Measurements from ENCODE around the gene BDH1. TPM values are rescaled to one million over a fixed set of nuclear protein-coding genes. Genes with fewer than 3 reads are reported as not detected.
"Not testable (repeated sequence)": the region's sequence is repeated elsewhere in the genome, so short reads cannot be mapped to it uniquely, and the experiment has no call there.

BDH1 gene
- total RNA-seq, 2 donors from 2014 or later: 32.5 to 49.0 TPM

GRCh38 chr3:197577366-197578074 is 21.8 kb upstream of the BDH1 start:
- Histone ChIP-seq H3K9me3 (ENCODE audit: control insufficient read depth, low read length) (peaks cover 17% of the 10 kb centered on the region), H3K36me3 (ENCODE audit: control insufficient read depth, insufficient read depth, low read length) (no peaks in the 10 kb centered on the region), H3K27me3 (ENCODE audit: control insufficient read depth, insufficient read depth, low read length, poor library complexity, severe bottlenecking) (no peaks in the 10 kb centered on the region), H3K27ac (ENCODE audit: low read depth, low read length) (no peak overlapping the region), H3K4me1 (ENCODE audit: control insufficient read depth, insufficient read depth, low read length) (peaks cover 12% of the 10 kb centered on the region), H3K4me3 (ENCODE audit: low read length) (no peak overlapping the region), H3K9ac (ENCODE audit: extremely low read depth, low read length, poor library complexity, severe bottlenecking) (no peak overlapping the region)
- Mint-ChIP-seq H3K27me3 (ENCODE audit: insufficient read depth) (no peaks in the 10 kb centered on the region), H3K36me3 (ENCODE audit: low read depth) (no peaks in the 10 kb centered on the region), H3K4me3 (no peak overlapping the region), H3K27ac (no peak overlapping the region), H3K4me1 (peaks cover 54% of the 10 kb centered on the region), H3K9me3 (peaks cover 12% of the 10 kb centered on the region)
- no peak for DNase-seq
- no peak for TF ChIP-seq CTCF (conservative IDR thresholded peaks at IDR 0.05)
- WGBS, 2 experiments (ENCODE audit: insufficient coverage in 1 of 2, insufficient read length in 1 of 2): 94 to 95% methylated on average over 5 to 13 of the region's 13 CpGs

GRCh38 chr3:197576838-197577237 is 21.1 kb upstream of the BDH1 start:
- DNase-seq: no peak
- no peak overlapping the region for H3K27ac ChIP-seq (ENCODE audit: low read depth, low read length)
- H3K36me3 Mint-ChIP-seq (ENCODE audit: low read depth): no peaks in the 10 kb centered on the region
- no peak overlapping the region for H3K4me3 ChIP-seq (ENCODE audit: low read length)
- peak overlapping the region; percentile 61 for H3K27ac Mint-ChIP-seq
- H3K9me3 ChIP-seq (ENCODE audit: control insufficient read depth, low read length): peaks cover 23% of the 10 kb centered on the region
- peaks cover 54% of the 10 kb centered on the region for H3K4me1 Mint-ChIP-seq
- TF ChIP-seq CTCF (conservative IDR thresholded peaks at IDR 0.05): no peak
- H3K4me3 Mint-ChIP-seq: no peak overlapping the region
- no peaks in the 10 kb centered on the region for H3K27me3 ChIP-seq (ENCODE audit: control insufficient read depth, insufficient read depth, low read length, poor library complexity, severe bottlenecking)
- no peak overlapping the region for H3K9ac ChIP-seq (ENCODE audit: extremely low read depth, low read length, poor library complexity, severe bottlenecking)
- H3K36me3 ChIP-seq (ENCODE audit: control insufficient read depth, insufficient read depth, low read length): no peaks in the 10 kb centered on the region
- H3K9me3 Mint-ChIP-seq: peaks cover 14% of the 10 kb centered on the region
- H3K4me1 ChIP-seq (ENCODE audit: control insufficient read depth, insufficient read depth, low read length): peaks cover 12% of the 10 kb centered on the region
- 60 to 77% methylated on average over 1 to 8 of the region's 8 CpGs for WGBS, 2 experiments (ENCODE audit: insufficient coverage in 1 of 2, insufficient read length in 1 of 2)
- no peaks in the 10 kb centered on the region for H3K27me3 Mint-ChIP-seq (ENCODE audit: insufficient read depth)

GRCh38 chr3:197575362-197575761 is 19.6 kb upstream of the BDH1 start:
- H3K27ac ChIP-seq (ENCODE audit: low read depth, low read length): no peak overlapping the region
- peak overlapping the region; percentile 1 for H3K4me3 Mint-ChIP-seq
- peaks cover 54% of the 10 kb centered on the region for H3K4me1 Mint-ChIP-seq
- H3K9ac ChIP-seq (ENCODE audit: extremely low read depth, low read length, poor library complexity, severe bottlenecking): no peak overlapping the region
- WGBS, 2 experiments (ENCODE audit: insufficient coverage in 1 of 2, insufficient read length in 1 of 2): 91% methylated on average over 5 of the region's 5 CpGs; no CpG with 5 or more reads in 1 of the 2 experiments
- H3K9me3 ChIP-seq (ENCODE audit: control insufficient read depth, low read length): peaks cover 38% of the 10 kb centered on the region
- peaks cover 2% of the 10 kb centered on the region for H3K36me3 Mint-ChIP-seq (ENCODE audit: low read depth)
- no peaks in the 10 kb centered on the region for H3K27me3 Mint-ChIP-seq (ENCODE audit: insufficient read depth)
- H3K27ac Mint-ChIP-seq: peak overlapping the region; percentile 4
- no peak for TF ChIP-seq CTCF (conservative IDR thresholded peaks at IDR 0.05)
- no peak for DNase-seq
- peak overlapping the region; percentile 53 for H3K4me3 ChIP-seq (ENCODE audit: low read length)
- H3K36me3 ChIP-seq (ENCODE audit: control insufficient read depth, insufficient read depth, low read length): no peaks in the 10 kb centered on the region
- no peaks in the 10 kb centered on the region for H3K27me3 ChIP-seq (ENCODE audit: control insufficient read depth, insufficient read depth, low read length, poor library complexity, severe bottlenecking)
- peaks cover 12% of the 10 kb centered on the region for H3K4me1 ChIP-seq (ENCODE audit: control insufficient read depth, insufficient read depth, low read length)
- H3K9me3 Mint-ChIP-seq: peaks cover 29% of the 10 kb centered on the region

- 27 to 41% methylated on average over 3 to 4 of the region's 4 CpGs for WGBS, 2 experiments (ENCODE audit: insufficient coverage in 1 of 2, insufficient read length in 1 of 2)
- not testable (repeated sequence) for DNase-seq; H3K27me3 Mint-ChIP-seq (ENCODE audit: insufficient read depth); H3K36me3 Mint-ChIP-seq (ENCODE audit: low read depth); H3K36me3 ChIP-seq (ENCODE audit: control insufficient read depth, insufficient read depth, low read length); H3K9ac ChIP-seq (ENCODE audit: extremely low read depth, low read length, poor library complexity, severe bottlenecking); H3K27ac ChIP-seq (ENCODE audit: low read depth, low read length); H3K27me3 ChIP-seq (ENCODE audit: control insufficient read depth, insufficient read depth, low read length, poor library complexity, severe bottlenecking)
- Mint-ChIP-seq H3K27ac (peak overlapping the region; percentile 73), H3K9me3 (peaks cover 38% of the 10 kb centered on the region), H3K4me1 (peaks cover 54% of the 10 kb centered on the region), H3K4me3 (peak overlapping the region; percentile 1)
- peak overlapping the region; percentile 53 for H3K4me3 ChIP-seq (ENCODE audit: low read length)
- H3K4me1 ChIP-seq (ENCODE audit: control insufficient read depth, insufficient read depth, low read length): peaks cover 12% of the 10 kb centered on the region
- peaks cover 45% of the 10 kb centered on the region for H3K9me3 ChIP-seq (ENCODE audit: control insufficient read depth, low read length)
Observed at GRCh38 chr3:197574396-197574991, 18.7 kb upstream of the BDH1 start.

All from endodermal cell (in vitro differentiated cells).